Measurements from ENCODE around the gene NAT10. TPM values are rescaled to one million over a fixed set of nuclear protein-coding genes. Genes with fewer than 3 reads are reported as not detected.

The NAT10 gene
- total RNA-seq, 1 donor from 2014 or later, result 63.5 TPM

DNA sequence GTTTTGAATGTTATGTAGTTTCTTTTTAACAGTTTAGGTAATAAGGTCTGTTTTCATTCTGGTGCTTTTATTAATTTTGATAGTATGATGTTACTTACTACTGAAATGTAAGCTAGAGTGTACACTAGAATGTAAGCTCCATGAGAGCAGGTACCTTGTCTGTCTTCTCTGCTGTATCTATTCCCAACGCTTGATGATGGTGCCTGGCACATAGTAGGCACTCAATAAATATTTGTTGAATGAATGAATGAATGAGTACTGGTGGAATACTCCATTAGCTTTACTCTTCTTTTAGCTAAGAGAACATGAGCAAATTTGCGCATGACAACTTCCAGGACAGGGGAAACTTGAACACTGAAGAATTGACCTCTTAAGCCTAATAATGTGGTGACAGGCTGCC lies 6.6 kb upstream of the NAT10 start:
- no peaks in the 10 kb centered on the region for H3K27me3 Mint-ChIP-seq
- no peak overlapping the region for H3K27ac Mint-ChIP-seq
- DNase-seq (ENCODE audit: extremely low spot score, unreplicated experiment), result no peak
- no peaks in the 10 kb centered on the region for H3K4me1 Mint-ChIP-seq (ENCODE audit: unreplicated experiment)
- TF ChIP-seq, protein P1, sequence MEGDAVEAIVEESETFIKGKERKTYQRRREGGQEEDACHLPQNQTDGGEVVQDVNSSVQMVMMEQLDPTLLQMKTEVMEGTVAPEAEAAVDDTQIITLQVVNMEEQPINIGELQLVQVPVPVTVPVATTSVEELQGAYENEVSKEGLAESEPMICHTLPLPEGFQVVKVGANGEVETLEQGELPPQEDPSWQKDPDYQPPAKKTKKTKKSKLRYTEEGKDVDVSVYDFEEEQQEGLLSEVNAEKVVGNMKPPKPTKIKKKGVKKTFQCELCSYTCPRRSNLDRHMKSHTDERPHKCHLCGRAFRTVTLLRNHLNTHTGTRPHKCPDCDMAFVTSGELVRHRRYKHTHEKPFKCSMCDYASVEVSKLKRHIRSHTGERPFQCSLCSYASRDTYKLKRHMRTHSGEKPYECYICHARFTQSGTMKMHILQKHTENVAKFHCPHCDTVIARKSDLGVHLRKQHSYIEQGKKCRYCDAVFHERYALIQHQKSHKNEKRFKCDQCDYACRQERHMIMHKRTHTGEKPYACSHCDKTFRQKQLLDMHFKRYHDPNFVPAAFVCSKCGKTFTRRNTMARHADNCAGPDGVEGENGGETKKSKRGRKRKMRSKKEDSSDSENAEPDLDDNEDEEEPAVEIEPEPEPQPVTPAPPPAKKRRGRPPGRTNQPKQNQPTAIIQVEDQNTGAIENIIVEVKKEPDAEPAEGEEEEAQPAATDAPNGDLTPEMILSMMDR (conservative IDR thresholded peaks at IDR 0.05), result no peak
- H3K4me3 Mint-ChIP-seq, result no peak overlapping the region
- H3K9me3 Mint-ChIP-seq, result no peaks in the 10 kb centered on the region
- H3K36me3 Mint-ChIP-seq, result peaks cover 20% of the 10 kb centered on the region

DNA sequence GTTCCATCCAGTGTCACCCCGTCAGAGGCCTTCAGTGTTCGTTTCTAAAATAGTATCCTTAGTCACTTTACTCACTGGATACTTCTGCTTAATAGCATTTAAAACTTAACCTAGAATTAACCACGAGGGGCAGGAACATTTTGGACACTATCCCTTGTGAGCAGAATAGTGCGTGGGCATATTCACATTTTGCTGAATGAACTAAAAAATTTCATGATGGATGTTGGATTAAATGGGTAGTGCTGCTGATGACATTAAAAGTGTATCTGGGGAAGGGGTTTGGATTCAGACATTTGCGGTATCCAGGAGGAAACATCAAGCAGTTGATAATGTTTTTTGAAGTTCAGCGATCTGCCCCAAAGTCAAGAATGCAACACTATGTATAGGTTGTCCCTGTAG lies 750 bp upstream of the NAT10 start:
- peaks cover 24% of the 10 kb centered on the region for H3K4me1 Mint-ChIP-seq (ENCODE audit: unreplicated experiment)
- peak overlapping the region; percentile 98 for H3K4me3 Mint-ChIP-seq
- H3K9me3 Mint-ChIP-seq, result no peaks in the 10 kb centered on the region
- peak overlapping the region; percentile 99 for H3K27ac Mint-ChIP-seq
- H3K36me3 Mint-ChIP-seq, result peaks cover 11% of the 10 kb centered on the region
- TF ChIP-seq, protein P1 (conservative IDR thresholded peaks at IDR 0.05), result no peak
- H3K27me3 Mint-ChIP-seq, result peaks cover 4% of the 10 kb centered on the region
- no peak for DNase-seq (ENCODE audit: extremely low spot score, unreplicated experiment)

DNA sequence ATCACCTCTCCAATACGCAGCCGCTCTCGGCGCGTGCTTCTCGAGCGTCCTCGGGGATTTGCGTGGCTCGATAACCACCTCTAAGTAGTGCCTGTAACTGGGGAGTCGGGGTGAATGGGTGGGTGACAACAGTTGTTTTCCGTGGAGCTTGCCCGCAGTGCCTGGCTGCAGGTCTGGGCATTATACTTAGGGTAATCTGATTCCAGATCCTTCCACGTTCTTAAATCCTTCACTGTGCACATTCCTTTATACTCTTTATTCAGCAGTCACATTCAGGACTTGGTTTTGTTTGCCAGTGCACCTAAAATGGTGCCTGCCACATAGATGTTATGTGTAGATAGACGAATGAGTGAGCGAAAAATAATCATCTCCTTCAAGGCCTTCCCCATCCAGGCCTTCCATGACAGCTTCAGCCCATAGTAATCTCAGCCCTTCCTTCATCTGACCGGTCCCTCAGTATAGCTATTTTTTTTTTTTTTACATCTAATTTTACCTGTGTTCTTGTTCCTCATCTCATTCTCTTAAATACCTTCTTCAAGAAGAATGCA lies 602 bp downstream of the NAT10 start:
- peak overlapping the region; percentile 99 for H3K27ac Mint-ChIP-seq
- H3K27me3 Mint-ChIP-seq, result peaks cover 4% of the 10 kb centered on the region
- no peak for DNase-seq (ENCODE audit: extremely low spot score, unreplicated experiment)
- TF ChIP-seq, protein P1 (conservative IDR thresholded peaks at IDR 0.05), result no peak
- H3K9me3 Mint-ChIP-seq, result no peaks in the 10 kb centered on the region
- peaks cover 14% of the 10 kb centered on the region for H3K36me3 Mint-ChIP-seq
- peak overlapping the region; percentile 98 for H3K4me3 Mint-ChIP-seq
- H3K4me1 Mint-ChIP-seq (ENCODE audit: unreplicated experiment), result peaks cover 24% of the 10 kb centered on the region

DNA sequence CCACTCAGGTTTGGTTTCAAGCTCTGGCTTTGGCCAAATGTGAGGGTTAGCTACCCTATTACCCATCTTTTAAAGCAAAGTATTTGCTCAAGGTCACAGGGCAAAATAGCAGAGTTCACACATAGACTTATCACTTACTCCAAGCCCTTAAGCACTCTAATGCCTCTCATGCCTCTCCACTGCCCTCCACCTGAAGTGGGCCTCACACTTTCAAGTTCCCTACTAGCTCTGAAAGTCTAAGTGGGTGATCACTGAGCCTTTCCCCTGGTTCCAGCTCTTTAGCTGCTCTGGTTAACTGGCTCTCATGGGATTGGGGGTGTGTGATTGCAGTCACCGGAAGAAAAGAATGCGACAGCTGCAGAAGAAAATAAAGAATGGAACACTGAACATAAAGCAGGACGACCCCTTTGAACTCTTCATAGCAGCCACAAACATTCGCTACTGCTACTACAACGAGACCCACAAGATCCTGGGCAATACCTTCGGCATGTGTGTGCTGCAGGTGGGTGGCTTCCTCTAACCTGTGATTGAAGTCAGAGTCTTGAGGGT lies 6.4 kb downstream of the NAT10 start:
- DNase-seq (ENCODE audit: extremely low spot score, unreplicated experiment), result no peak
- peaks cover 31% of the 10 kb centered on the region for H3K36me3 Mint-ChIP-seq
- TF ChIP-seq, protein P1 (conservative IDR thresholded peaks at IDR 0.05), result no peak
- H3K4me1 Mint-ChIP-seq (ENCODE audit: unreplicated experiment), result peaks cover 4% of the 10 kb centered on the region
- H3K27me3 Mint-ChIP-seq, result no peaks in the 10 kb centered on the region
- no peaks in the 10 kb centered on the region for H3K9me3 Mint-ChIP-seq
- no peak overlapping the region for H3K27ac Mint-ChIP-seq
- H3K4me3 Mint-ChIP-seq, result no peak overlapping the region

DNA sequence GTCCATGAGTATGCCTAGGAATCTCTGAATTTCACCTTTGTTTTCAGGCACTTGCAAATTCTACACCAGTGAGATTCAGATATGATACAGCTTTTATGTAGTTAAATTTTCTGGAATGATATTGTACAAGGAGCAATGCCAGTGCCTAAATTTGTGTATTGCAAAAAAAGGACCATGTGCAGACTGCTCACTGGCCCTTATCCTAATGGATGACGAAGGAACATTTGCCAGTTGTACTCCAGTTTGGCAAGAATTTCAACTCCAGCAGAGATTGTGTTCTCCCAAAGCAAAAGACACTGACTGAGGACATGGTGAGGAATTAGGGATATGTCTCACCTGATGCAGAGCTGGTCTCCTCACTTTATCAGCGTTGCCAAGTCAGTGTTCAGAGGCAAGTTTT lies 8.6 kb downstream of the NAT10 start:
- TF ChIP-seq, protein P1 (conservative IDR thresholded peaks at IDR 0.05), result no peak
- H3K27ac Mint-ChIP-seq, result no peak overlapping the region
- no peak for DNase-seq (ENCODE audit: extremely low spot score, unreplicated experiment)
- no peaks in the 10 kb centered on the region for H3K27me3 Mint-ChIP-seq
- H3K36me3 Mint-ChIP-seq, result peaks cover 34% of the 10 kb centered on the region
- no peaks in the 10 kb centered on the region for H3K9me3 Mint-ChIP-seq
- H3K4me1 Mint-ChIP-seq (ENCODE audit: unreplicated experiment), result no peaks in the 10 kb centered on the region
- no peak overlapping the region for H3K4me3 Mint-ChIP-seq

All from type B pancreatic cell (in vitro differentiated cells).